ENCODE data around the gene HAL.

Gene HAL

DNA sequence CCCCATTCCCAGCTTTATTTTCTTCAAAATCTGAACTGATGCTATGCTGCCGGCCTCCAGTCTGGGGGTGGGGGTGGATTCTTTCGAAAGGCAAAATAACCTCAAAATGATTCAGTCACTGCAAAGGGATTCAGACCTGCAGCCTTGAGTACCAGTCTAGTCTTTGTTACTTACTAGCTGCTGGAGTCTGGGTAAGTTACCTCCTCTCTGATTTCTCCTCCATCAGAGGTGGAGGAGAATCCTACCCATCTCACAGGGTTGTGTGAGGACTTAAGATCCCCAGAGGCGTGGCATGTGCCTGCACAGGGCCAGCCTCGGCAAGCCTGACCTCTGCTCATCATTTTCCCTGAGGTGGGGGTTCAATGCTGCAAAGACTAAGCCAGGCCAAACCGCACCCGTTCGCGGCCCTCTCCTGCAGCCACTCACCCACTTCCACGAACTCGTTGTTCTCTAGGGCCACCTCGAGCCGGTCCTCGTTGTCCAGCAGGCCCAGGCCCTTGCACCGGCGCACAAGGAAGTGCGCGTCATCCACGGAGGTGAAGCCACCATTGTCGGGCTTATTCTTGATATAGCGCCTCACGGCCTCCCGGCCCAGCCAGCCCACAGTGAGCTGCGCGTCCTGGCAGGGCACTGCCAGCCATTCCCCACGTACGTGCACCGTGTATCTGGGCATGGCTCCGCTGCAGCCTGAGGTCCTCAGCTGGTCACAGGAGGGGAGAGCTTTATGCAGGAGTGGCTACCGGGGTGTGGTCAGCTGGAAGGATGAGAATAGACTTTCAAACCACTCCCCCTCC, 709 bp downstream of the HAL start:
- Histone ChIP-seq H3K4me1 (no peaks in the 10 kb centered on the region), H3K27me3 (ENCODE audit: low read depth) (no peaks in the 10 kb centered on the region), H3K4me3 (no peak overlapping the region)

DNA sequence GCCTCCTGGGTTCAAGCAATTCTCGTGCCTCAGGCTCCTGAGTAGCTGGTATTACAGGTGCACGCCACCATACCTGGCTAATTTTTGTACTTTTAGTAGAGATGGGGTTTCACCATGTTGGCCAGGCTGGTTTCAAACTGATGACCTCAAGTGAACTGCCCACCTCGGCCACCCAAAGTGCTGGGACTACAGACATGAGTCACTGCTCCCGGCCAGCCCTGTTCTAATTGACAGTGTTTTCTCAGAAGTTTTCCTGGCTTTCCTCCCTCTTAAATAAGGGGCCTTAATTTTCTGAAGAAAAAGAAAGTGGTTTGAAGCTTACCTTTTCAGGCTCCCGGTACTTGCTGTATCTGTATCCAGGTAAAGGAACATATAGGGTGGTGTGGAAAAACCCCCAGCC, 1.7 kb downstream of the HAL start:
- H3K4me1 ChIP-seq = no peaks in the 10 kb centered on the region
- in situ Hi-C loops (cut with MboI; ENCODE audit: low sequenced_read_pairs) = no loop called here

More for the DNA sequence above, 709 bp downstream of the HAL start:
- DNase-seq (ENCODE audit: low spot score in 2 of 2) = no peak
- no peaks in the 10 kb centered on the region for H3K9me3 ChIP-seq
- in situ Hi-C loops (cut with MboI; ENCODE audit: low sequenced_read_pairs) = no loop called here
- no peaks in the 10 kb centered on the region; the same call in 1 of the 2 replicates for H3K36me3 ChIP-seq (replicated peaks)

DNA sequence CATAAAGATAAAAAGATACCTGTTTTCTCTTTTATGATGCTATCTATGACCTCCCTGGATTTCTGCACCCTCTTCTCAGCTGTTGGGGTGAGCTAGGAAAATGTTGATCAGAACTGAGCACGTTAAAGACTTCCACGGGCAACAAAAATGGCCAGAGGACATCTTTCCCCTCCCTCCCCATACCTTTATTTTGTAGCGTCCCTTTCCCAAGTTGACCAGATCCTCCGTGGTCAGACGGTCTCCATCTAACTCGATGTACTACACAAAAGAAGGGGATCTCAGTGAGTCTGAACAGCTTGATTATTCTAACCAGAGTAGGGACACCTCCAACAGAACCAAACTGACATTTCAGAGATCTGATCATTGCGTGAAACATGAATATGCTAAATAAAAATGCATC, 2.2 kb downstream of the HAL start:
- no peaks in the 10 kb centered on the region for H3K4me1 ChIP-seq
- peaks cover 13% of the 10 kb centered on the region; the same call in 1 of the 2 replicates for H3K27me3 ChIP-seq (ENCODE audit: low read depth)
- H3K9me3 ChIP-seq = no peaks in the 10 kb centered on the region
- no peak for DNase-seq (ENCODE audit: low spot score in 2 of 2)
- no peaks in the 10 kb centered on the region; the same call in 1 of the 2 replicates for H3K36me3 ChIP-seq (replicated peaks)
- in situ Hi-C loops (cut with MboI; ENCODE audit: low sequenced_read_pairs) = no loop called here
- no peak overlapping the region for H3K4me3 ChIP-seq

More for the DNA sequence above, 1.7 kb downstream of the HAL start:
- peaks cover 9% of the 10 kb centered on the region; the same call in 1 of the 2 replicates for H3K27me3 ChIP-seq (ENCODE audit: low read depth)
- H3K4me3 ChIP-seq = no peak overlapping the region
- no peak for DNase-seq (ENCODE audit: low spot score in 2 of 2)
- no peaks in the 10 kb centered on the region; the same call in 1 of the 2 replicates for H3K36me3 ChIP-seq (replicated peaks)
- no peaks in the 10 kb centered on the region for H3K9me3 ChIP-seq

DNA sequence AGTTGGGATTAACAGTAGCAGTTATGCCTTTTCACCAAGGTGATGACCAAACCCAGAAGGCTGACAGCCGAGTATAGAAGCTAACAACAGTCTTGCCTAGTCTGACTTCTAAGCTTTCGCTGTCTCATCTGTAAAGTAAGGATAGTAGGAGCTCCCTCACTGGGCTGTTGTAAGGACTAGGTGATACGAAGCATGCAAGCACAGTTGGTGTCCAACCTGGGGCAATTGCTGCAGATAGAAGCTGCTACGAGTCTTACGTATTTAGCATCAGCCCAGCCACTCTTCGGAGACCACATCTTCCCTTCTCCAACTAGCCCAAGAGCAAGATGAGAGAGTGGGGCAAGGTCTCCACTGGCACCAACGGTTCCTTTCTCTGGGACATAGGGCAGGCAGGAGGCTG, 6.0 kb downstream of the HAL start:
- Histone ChIP-seq H3K4me1 (no peaks in the 10 kb centered on the region), H3K27me3 (ENCODE audit: low read depth) (peaks cover 22% of the 10 kb centered on the region), H3K36me3 (replicated peaks) (no peaks in the 10 kb centered on the region), H3K9me3 (no peaks in the 10 kb centered on the region), H3K4me3 (no peak overlapping the region)
- no peak for DNase-seq (ENCODE audit: low spot score in 2 of 2)
- in situ Hi-C loops (cut with MboI; ENCODE audit: low sequenced_read_pairs) = no loop called here

DNA sequence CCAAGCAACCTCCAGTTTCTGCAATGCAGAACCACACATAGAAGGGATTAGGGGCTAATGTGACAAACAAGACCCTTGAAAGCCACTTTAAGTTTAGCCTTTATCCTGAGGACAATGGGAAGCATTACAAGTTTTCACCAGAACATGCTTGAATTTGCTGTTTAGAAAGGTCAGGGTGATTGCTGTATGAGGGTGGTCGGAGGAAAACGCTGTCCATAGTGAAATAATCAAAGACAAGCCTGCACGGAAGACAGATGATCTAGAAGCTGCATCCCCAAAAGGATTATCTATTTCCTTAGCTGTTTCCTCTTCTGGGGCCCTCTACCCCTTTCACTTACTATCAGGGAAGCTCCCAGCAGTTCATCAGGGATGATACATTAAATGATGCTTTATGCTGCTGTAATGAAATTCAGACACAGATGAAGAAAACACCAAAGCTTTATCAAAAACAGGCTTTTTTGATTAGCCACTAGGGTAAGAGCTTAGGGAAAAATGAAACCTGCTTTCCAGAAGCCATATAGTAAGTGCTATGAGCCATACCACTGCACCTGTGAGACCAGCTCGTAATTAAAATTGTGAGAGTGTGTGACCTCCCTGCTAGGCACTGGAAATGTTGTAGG, 6.5 kb downstream of the HAL start:
- no peak overlapping the region for H3K4me3 ChIP-seq
- no peaks in the 10 kb centered on the region for H3K36me3 ChIP-seq (replicated peaks)
- H3K27me3 ChIP-seq (ENCODE audit: low read depth) = peaks cover 22% of the 10 kb centered on the region
- H3K9me3 ChIP-seq = no peaks in the 10 kb centered on the region
- no peak for DNase-seq (ENCODE audit: low spot score in 2 of 2)
- H3K4me1 ChIP-seq = no peaks in the 10 kb centered on the region
- in situ Hi-C loops (cut with MboI; ENCODE audit: low sequenced_read_pairs) = no loop called here

DNA sequence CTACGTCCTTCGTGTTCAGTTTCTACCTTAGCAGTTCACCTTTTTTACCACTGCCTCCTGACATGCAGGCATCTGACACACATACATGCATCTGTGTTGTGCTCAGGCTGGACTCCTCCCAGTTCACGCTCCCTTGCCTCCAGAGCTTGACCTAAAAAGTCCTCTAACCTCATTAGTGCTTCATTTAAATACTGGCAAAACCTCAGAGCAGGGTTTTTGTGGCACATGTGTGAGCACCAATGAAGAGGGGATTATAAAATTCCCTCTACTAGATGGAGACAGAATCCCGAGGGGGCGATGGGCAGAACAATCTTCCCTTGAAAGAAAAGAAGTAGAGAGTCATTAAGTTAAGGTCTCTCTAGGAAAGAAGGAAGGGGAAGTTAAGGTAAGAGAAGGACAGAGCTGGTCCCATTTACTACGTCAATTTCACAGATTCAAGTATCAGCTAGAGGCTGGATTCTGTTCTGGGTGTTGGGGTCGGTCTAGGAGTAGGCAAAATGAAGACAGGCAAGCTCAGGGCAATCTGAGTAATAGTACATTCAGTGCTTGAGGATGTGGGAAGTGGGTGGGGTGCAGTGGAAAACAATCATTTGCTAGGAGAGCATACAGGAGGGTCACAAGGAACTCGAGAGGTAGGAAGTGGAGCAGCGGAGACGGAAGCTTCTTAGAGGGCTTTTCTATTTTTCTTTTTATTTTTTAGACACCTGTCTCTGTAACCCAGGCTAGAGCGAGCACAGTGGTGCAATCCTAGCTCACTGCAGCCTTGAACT, 7.5 kb downstream of the HAL start:
- Histone ChIP-seq H3K27me3 (ENCODE audit: low read depth) (peaks cover 22% of the 10 kb centered on the region), H3K9me3 (no peaks in the 10 kb centered on the region), H3K4me3 (no peak overlapping the region), H3K36me3 (replicated peaks) (no peaks in the 10 kb centered on the region), H3K4me1 (no peaks in the 10 kb centered on the region)
- in situ Hi-C loops (cut with MboI; ENCODE audit: low sequenced_read_pairs) = no loop called here
- no peak for DNase-seq (ENCODE audit: low spot score in 2 of 2)

DNA sequence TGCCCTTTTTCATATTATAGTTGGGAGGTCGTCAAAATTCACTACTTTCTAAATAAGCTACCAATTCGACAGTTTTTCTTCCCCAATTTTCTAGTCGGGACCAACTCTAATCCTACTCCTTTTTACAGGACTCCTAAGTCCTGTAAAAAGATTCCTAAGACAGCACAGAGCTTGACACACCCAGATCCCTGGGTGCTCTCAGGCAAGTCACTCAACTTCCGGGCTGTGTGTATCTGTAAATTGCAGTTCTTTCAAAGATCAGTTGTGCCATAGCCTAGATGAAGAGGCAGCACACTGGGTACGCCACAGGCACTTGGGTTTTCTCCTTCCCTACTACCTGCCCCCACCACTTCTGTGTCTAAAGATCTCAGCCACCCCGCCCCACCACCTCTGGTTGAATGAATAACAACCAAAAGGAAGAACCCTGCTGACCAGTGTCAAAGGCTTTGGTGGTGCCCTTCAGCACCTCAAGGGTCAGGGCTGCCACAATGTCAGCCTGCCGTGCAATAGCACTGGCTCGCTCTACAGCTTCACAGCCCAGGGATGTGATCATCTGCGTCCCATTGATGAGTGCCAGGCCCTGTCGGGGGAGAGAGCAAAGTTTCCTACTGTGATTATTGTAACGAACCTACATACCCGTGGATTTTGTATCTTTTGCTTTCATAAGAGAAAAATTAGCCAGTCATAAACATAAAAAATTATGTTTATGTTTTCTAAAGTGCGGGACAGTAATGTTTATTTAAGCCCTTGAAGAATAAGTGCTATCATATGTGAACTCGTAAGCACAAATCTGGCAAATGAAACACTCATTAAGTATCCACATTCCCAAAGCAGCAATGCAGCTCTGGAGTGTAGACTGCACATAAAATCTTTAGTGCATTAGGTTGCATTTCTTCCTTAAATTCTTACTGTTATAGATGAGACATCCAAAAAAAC, 9.2 kb downstream of the HAL start:
- Histone ChIP-seq H3K27me3 (ENCODE audit: low read depth) (peaks cover 22% of the 10 kb centered on the region), H3K36me3 (replicated peaks) (no peaks in the 10 kb centered on the region), H3K4me1 (no peaks in the 10 kb centered on the region), H3K4me3 (no peak overlapping the region), H3K9me3 (no peaks in the 10 kb centered on the region)
- in situ Hi-C loops (cut with MboI; ENCODE audit: low sequenced_read_pairs) = no loop called here
- DNase-seq (ENCODE audit: low spot score in 2 of 2) = no peak

DNA sequence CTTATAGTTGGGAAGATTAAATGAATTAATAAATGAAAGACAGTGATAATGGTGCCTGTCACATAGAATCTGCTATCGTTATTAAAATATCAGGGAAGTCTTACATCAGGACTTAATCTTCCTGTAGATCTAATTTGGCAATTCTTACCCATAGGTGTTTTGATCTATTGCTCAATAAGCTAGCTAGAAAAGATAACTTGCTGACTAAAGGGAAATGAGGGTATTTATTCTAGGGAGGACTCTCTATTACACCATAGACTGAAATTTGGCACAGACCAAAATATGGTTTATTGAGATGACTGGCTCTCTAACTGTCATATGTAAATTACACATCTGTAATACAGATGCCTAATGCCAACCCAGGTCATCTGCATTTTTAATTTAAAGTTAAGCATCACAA, 11.5 kb downstream of the HAL start:
- no peak for DNase-seq (ENCODE audit: low spot score in 2 of 2)
- H3K4me1 ChIP-seq = no peaks in the 10 kb centered on the region
- H3K36me3 ChIP-seq (replicated peaks) = no peaks in the 10 kb centered on the region
- H3K27me3 ChIP-seq (ENCODE audit: low read depth) = peaks cover 15% of the 10 kb centered on the region
- no peak overlapping the region for H3K4me3 ChIP-seq
- in situ Hi-C loops (cut with MboI; ENCODE audit: low sequenced_read_pairs) = no loop called here
- H3K9me3 ChIP-seq = no peaks in the 10 kb centered on the region

DNA sequence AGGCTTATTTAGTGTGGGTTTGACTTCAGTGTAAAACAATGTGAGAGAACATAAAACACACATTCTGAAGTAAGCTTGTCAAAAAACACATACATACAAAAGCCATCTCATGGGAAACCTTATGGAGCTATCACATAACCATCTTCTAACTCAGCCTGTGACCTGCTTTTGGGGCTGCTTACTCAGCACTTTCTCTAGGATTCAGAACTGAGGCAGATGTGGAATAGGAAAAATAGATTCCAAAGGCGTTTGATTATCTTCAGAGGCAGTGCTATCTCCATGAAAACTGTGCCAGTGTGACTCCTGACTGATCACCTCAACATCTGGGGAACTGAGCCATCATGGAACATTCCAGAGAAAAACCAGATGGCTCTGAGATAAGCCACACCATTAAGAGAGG, 13.5 kb downstream of the HAL start:
- no peaks in the 10 kb centered on the region for H3K4me1 ChIP-seq
- in situ Hi-C loops (cut with MboI; ENCODE audit: low sequenced_read_pairs) = no loop called here
- peaks cover 3% of the 10 kb centered on the region; the same call in 1 of the 2 replicates for H3K27me3 ChIP-seq (ENCODE audit: low read depth)
- H3K4me3 ChIP-seq = no peak overlapping the region
- H3K9me3 ChIP-seq = no peaks in the 10 kb centered on the region
- no peak for DNase-seq (ENCODE audit: low spot score in 2 of 2)
- no peaks in the 10 kb centered on the region for H3K36me3 ChIP-seq (replicated peaks)

DNA sequence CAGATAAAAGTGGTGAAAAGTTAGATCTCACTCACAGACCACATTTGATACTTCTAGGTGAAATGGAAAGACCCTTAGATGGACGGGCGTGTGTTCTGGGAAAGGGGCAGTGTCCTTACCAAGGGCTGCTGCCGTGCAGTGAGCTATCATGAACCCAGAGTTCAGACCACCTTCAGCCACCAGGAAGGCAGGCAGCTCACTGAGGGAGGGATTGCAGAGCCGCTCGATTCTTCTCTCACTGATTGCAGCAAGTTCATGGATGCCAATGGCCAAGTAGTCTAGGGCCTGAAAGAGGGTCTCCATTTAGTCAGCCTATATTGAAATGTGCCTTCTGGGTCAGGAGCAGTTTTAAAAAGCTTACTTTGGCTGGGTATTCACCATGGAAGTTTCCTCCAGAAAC, 15.7 kb downstream of the HAL start:
- in situ Hi-C loops (cut with MboI; ENCODE audit: low sequenced_read_pairs) = no loop called here
- Histone ChIP-seq H3K4me1 (no peaks in the 10 kb centered on the region), H3K4me3 (no peak overlapping the region), H3K9me3 (no peaks in the 10 kb centered on the region), H3K27me3 (ENCODE audit: low read depth) (no peaks in the 10 kb centered on the region; the same call in 1 of the 2 replicates), H3K36me3 (replicated peaks) (no peaks in the 10 kb centered on the region)
- no peak for DNase-seq (ENCODE audit: low spot score in 2 of 2)

DNA sequence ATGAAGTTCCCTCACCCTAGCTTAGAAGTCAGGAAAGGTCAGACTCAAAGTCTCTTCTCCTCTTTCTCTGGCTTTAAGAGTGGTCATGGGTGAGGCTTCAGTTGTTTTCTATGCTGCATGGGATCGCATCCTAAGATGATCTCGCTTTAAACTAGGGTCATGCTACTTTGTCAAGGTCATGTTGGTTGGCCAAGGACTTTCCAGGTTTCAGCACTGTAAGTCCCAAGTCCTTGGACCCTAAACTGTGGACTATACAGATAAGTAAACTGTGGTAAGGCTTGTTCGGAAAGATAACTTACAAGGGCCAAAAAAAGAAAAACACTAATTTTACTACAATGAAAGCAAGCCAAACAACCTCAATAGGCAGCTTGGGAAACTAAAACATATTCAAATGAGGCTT, 17.4 kb downstream of the HAL start:
- in situ Hi-C loops (cut with MboI; ENCODE audit: low sequenced_read_pairs) = loop anchor here (5.0 kb wide), 1 partner anchor 61 kb away; no protein-coding TSS in a partner anchor
- no peak for DNase-seq (ENCODE audit: low spot score in 2 of 2)
- no peaks in the 10 kb centered on the region for H3K9me3 ChIP-seq
- H3K27me3 ChIP-seq (ENCODE audit: low read depth) = no peaks in the 10 kb centered on the region
- H3K4me1 ChIP-seq = no peaks in the 10 kb centered on the region
- H3K36me3 ChIP-seq (replicated peaks) = no peaks in the 10 kb centered on the region
- H3K4me3 ChIP-seq = no peak overlapping the region

DNA sequence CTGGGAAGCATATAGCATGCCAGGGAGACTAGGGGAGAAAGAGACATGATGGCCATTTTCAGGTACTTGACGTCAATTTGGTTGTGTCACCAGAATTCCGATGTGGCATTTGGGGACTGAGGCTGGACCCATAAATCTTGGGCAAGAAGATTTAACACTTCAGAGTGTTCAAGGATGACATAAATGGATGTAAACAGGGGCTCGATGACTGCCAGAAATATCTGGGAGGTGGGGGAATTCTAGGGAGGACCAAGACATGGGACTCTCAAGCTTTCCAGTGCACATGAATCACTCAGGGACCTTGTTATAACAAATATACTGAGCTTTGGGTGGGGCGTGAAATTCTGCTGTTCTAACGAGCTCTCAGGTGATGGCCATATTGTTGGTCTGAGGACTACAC, 17.8 kb downstream of the HAL start:
- Histone ChIP-seq H3K4me1 (no peaks in the 10 kb centered on the region), H3K27me3 (ENCODE audit: low read depth) (no peaks in the 10 kb centered on the region), H3K4me3 (no peak overlapping the region), H3K36me3 (replicated peaks) (no peaks in the 10 kb centered on the region), H3K9me3 (no peaks in the 10 kb centered on the region)
- DNase-seq (ENCODE audit: low spot score in 2 of 2) = no peak
- in situ Hi-C loops (cut with MboI; ENCODE audit: low sequenced_read_pairs) = loop anchor here (5.0 kb wide), 1 partner anchor 61 kb away; no protein-coding TSS in a partner anchor

DNA sequence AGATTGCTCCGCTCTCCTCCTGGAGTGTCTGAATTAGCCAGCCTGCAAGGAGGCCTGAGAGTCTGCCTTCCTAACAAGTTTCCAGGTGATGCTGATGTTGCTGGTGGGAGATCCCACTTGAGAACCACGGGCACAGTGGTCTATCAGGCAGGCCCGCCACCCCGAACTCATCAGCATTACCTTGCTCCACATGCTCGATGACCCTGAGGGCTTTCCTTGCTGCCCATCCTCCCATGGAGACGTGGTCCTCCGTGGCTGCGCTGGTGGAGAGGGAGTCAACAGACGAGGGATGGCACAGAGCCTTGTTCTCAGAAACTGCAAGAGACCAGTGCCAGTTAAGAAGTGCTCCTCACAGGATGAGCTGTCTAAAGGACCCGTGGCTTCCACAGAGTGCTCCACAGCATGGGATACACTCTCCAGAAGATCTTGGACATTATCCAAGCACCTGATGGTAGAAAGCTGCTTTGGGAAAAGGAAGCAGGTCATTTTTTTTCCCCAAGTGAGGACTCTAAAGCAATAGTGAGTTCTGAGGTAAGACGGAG, 18.3 kb downstream of the HAL start:
- no peaks in the 10 kb centered on the region for H3K4me1 ChIP-seq
- DNase-seq (ENCODE audit: low spot score in 2 of 2) = no peak
- in situ Hi-C loops (cut with MboI; ENCODE audit: low sequenced_read_pairs) = loop anchor here (5.0 kb wide), 1 partner anchor 61 kb away; no protein-coding TSS in a partner anchor
- H3K4me3 ChIP-seq = no peak overlapping the region
- H3K36me3 ChIP-seq (replicated peaks) = no peaks in the 10 kb centered on the region
- H3K27me3 ChIP-seq (ENCODE audit: low read depth) = no peaks in the 10 kb centered on the region
- no peaks in the 10 kb centered on the region for H3K9me3 ChIP-seq
